Lower leg skin (tissue), 4 donors: ENCODE data around the gene FLYWCH1. TPM values are rescaled to one million over a fixed set of nuclear protein-coding genes. Genes with fewer than 3 reads are reported as not detected.
"Not testable (repeated sequence)": the region's sequence is repeated elsewhere in the genome, so short reads cannot be mapped to it uniquely, and the experiment has no call there.

Experiments
- DNase-seq, 2 donors: peaks; one replicate each; pipeline ENCODE4 v3.0.0-alpha.2; 2019; ENCODE audit warnings: low spot score in 2 of 2
- H3K4me3 ChIP-seq: fragments of 200-600 bp; sonication (generic); 2 replicates; pipeline ENCODE4 v1.5.1; 2017; ENCODE audit warnings: mild to moderate bottlenecking, low read depth; ENCODE audit not compliant: poor library complexity, severe bottlenecking
- CTCF ChIP-seq, 3 donors: fragments of 450-650 bp; IDR thresholded peaks; one replicate each; pipeline ENCODE4 v1.5.1; 2016; ENCODE audit warnings: antibody characterized with exemption in 3 of 3, mild to moderate bottlenecking in 3 of 3, moderate library complexity in 2 of 3
- POLR2A ChIP-seq, 2 donors: fragments of 450-650 bp; IDR thresholded peaks; one replicate each; pipeline ENCODE4 v1.6.1; 2016 to 2017; ENCODE audit warnings: antibody characterized with exemption in 2 of 2, mild to moderate bottlenecking in 1 of 2, moderate library complexity in 1 of 2
- WGBS, 2 donors: methylation state at CpG; one replicate each; pipeline ENCODE4 v1.1.5; 2018; 5-methylcytosine and 5-hydroxymethylcytosine counted together
- intact Hi-C: fragments of 100-400 bp; cut with DNase I; formaldehyde crosslinking; loops from one replicate; pipeline ENCODE4 v1.15.0; 2023; ENCODE audit warnings: low total_unique reads
- total RNA-seq, 4 donors: library from RNA; depleted of rRNA; stranded (reverse); fragments of >200 nt; gene quantifications; one replicate each; pipeline ENCODE4 v1.1.0, GENCODE V29; 2016

Gene FLYWCH1
- total RNA-seq, 4 donors from 2014 or later = 36.9 to 61.4 (median 46.0) TPM

GRCh38 chr16:2902337-2903130 lies 9.2 kb upstream of the FLYWCH1 start:
- H3K4me3 ChIP-seq = no peak overlapping the region
- intact Hi-C loops = no loop called here
- 92 to 93% methylated on average over 9 of the region's 9 CpGs for WGBS, 2 donors
- no peak for DNase-seq
- TF ChIP-seq CTCF (IDR thresholded peaks at IDR 0.05) = no peak
- no peak for TF ChIP-seq POLR2A (IDR thresholded peaks at IDR 0.05)

DNA sequence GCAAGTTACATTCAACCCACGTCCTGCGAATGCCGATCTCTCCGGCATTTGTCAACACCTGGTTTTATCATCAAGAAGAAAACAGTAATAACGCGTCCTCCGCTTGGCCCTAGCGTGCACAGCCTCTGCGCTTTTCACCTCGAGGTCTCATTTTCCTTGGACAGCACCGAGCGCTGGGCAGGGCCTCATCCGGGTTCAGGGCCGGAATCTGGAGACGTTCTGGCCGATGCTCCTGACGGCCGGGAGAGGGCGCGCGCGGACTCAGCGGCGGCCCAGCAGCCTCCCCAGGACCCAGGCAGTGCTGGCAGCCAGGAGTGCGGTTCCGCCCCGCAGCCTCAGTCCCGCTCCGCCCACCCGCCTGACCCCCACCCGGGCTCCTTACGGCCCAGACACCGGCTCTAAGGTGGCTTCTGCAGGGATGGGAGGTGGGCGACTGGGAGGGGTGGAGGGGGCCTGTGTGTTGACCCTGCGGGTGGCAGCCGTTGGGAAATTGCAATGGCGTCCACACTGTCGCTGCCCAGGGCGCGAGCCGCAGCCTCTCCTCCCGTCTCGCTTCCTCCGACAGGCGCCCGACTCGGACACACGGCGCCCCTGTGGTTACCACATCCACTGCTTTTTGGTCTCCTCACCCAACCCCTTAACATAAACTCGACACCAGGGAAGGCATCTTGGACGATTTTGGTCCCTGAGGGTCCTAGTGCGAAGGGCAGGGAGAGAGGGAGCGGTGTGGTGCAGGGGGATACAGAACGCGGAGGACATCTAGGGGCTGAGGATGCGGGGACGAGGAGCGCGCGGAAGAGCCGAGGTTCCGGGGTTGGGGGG lies 7.4 kb upstream of the FLYWCH1 start:
- 1% methylated on average over 44 to 61 of the region's 62 CpGs for WGBS, 2 donors
- H3K4me3 ChIP-seq = peak overlapping the region; percentile 76
- intact Hi-C loops = no loop called here
- TF ChIP-seq CTCF (IDR thresholded peaks at IDR 0.05) (peak in 1 of 3 donors; percentile 52), POLR2A (IDR thresholded peaks at IDR 0.05) (no peak)
- DNase-seq = peak; percentile 74 to 96

DNA sequence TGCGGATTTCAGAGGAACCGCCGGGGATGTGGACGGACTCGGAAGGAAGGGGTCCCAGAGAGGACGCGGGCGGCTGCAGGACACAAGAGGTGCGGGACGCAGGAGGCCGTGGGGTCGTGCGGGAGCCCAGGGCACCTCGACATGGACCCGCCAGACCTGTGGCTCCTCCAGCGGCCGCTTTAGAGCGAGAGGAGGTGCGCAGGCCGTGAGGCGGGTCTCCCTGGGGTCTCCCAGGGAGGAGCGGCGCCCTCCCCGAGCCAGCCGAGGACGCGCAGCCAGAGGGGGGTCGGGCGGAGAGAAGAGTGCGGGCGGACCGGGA lies 6.8 kb upstream of the FLYWCH1 start:
- 0% methylated on average over 19 to 32 of the region's 32 CpGs for WGBS, 2 donors

DNA sequence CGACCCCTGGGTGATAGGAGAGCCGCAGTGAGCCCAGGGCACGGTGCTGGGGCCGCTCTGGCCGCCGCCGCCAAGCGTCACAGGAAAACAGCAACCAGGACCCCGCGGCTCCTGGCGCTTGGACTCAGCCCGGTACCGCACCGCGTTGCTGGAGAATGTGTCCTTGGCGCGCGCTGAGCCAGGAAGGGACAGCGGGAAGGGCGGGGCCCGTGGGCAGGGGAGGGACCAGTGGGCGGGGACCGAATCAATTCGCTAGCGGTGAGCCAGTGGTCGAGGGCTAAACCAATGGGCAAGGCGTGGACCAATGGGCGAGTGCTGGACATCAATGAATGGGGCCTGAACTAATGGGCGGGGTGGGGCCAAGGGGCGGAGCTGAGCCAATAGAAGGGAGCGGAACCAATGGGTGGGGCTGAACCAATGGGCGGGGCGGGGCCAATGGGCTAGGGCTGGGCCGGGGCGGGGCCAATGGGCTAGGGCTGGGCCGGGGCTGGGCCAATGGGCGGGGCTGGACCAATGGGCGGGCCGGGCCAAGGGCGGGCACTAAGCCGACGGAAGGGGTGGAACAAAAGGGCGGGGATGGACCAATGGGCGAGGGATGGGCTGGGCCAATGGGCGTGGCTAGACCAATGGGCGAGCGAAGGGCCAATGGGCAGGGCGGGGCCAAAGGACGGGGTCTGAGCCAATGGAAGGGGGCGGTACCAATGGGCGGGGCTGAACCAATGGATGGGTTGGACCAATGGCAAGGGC lies 6.3 kb upstream of the FLYWCH1 start:
- H3K4me3 ChIP-seq = peak overlapping the region; percentile 76
- WGBS, 2 donors = 2 to 3% methylated on average over 45 to 49 of the region's 51 CpGs
- intact Hi-C loops = no loop called here
- TF ChIP-seq CTCF (IDR thresholded peaks at IDR 0.05) (no peak), POLR2A (IDR thresholded peaks at IDR 0.05) (no peak)
- DNase-seq = peak; percentile 99 to 100

More for the DNA sequence above, 6.8 kb upstream of the FLYWCH1 start:
- peak overlapping the region; percentile 76 for H3K4me3 ChIP-seq
- peak in 1 of 2 donors; percentile 90 for DNase-seq
- TF ChIP-seq POLR2A (IDR thresholded peaks at IDR 0.05) (no peak), CTCF (IDR thresholded peaks at IDR 0.05) (no peak)
- intact Hi-C loops = no loop called here

DNA sequence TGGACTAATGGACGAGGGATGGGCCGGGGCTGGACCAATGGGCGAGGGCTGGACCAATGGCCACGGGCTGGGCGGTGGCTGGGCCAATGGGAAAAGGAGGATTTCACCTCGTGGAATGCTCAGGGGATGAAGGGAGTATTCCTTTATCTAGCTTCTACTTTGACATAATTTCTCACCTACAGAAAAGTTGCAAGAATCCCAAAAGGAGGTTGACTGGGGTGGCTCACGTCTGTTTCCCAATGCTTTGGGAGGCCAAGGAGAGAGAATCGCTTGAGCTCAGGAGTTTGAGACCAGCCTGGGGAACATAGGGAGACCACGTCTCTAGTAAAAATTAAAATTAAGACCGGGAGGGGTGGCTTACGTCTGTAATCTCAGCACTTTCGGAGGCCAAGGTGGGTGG lies 5.7 kb upstream of the FLYWCH1 start:
- intact Hi-C loops = no loop called here
- DNase-seq = no peak
- TF ChIP-seq CTCF (IDR thresholded peaks at IDR 0.05) (no peak), POLR2A (IDR thresholded peaks at IDR 0.05) (no peak)
- no peak overlapping the region for H3K4me3 ChIP-seq
- WGBS, 2 donors = 26 to 27% methylated on average over 12 of the region's 12 CpGs

- H3K4me3 ChIP-seq, DNase-seq, intact Hi-C loops: not testable (repeated sequence)
- WGBS, 2 donors = 19 to 21% methylated on average over 17 of the region's 17 CpGs
Measured at GRCh38 chr16:2907084-2907753, 4.5 kb upstream of the FLYWCH1 start.
